Hematopoietic multipotent progenitor cell treated with erythropoietin and hydrocortisone succinate and interleukin-3 and kit ligand, for 15 days (in vitro differentiated cells): Measurements from ENCODE around the gene SPATA45.

Source experiments
- DNase-seq: peaks from one replicate; pipeline ENCODE4 v3.0.0-alpha.2; 2015; ENCODE audit warnings: low spot score

The SPATA45 gene

GRCh38 chr1:212780759-212781158 is 66.7 kb downstream of the SPATA45 start:
- DNase-seq = no peak
